Measurements from ENCODE around the gene CBARP. TPM values are rescaled to one million over a fixed set of nuclear protein-coding genes. Genes with fewer than 3 reads are reported as not detected.
A peak's percentile ranks its signal among the peaks of the same experiment; 100 is the strongest.

The CBARP gene
- total and polyA plus RNA-seq, 9 of the 15 experiments (the other 6 are each of a cell fraction or from before 2014, with no cell fraction given) = 0.03 to 8.9 (median 1.2) TPM; not detected in 1

- TF ChIP-seq MNT (conservative IDR thresholded peaks at IDR 0.05) (no peak), ZNF124 (CRISPR knock-in tag; IDR thresholded peaks at IDR 0.05) (0 out of 2 replicates have a peak, but pooled peaks have one; percentile 13), RBM22 (IDR thresholded peaks at IDR 0.05; ENCODE audit: low read depth, low read length, poor library complexity, severe bottlenecking) (peak; percentile 50), XRCC3 (IDR thresholded peaks at IDR 0.05) (no peak), ELF2 (CRISPR knock-in tag; IDR thresholded peaks at IDR 0.05) (no peak), ZNF699 (CRISPR knock-in tag; IDR thresholded peaks at IDR 0.05; ENCODE audit: insufficient replicate concordance) (no peak), PCBP1 (IDR thresholded peaks at IDR 0.05; ENCODE audit: low read depth, low read length, poor library complexity, severe bottlenecking) (peak; percentile 10), ZFP36 (IDR thresholded peaks at IDR 0.05; ENCODE audit: low read depth, low read length, partially characterized antibody) (no peak), STAT5B (CRISPR knock-in tag; IDR thresholded peaks at IDR 0.05) (no peak), HOXB6 (CRISPR knock-in tag; IDR thresholded peaks at IDR 0.05; ENCODE audit: borderline replicate concordance) (no peak), ZSCAN29 (IDR thresholded peaks at IDR 0.05) (no peak), ZNF24 (IDR thresholded peaks at IDR 0.05) (no peak), CXXC5 (CRISPR knock-in tag; IDR thresholded peaks at IDR 0.05) (no peak), CSDE1 (IDR thresholded peaks at IDR 0.05) (no peak), MBD1 (CRISPR knock-in tag; IDR thresholded peaks at IDR 0.05) (no peak), UBTF (IDR thresholded peaks at IDR 0.05; ENCODE audit: borderline replicate concordance in 1 of 2, low read depth in 2 of 2, low read length in 2 of 2) (no peak), TEAD2 (tag; IDR thresholded peaks at IDR 0.05) (no peak), ELF4 (CRISPR knock-in tag; IDR thresholded peaks at IDR 0.05) (no peak), MEIS2 (IDR thresholded peaks at IDR 0.05; ENCODE audit: partially characterized antibody) (no peak), E2F5 (CRISPR knock-in tag; IDR thresholded peaks at IDR 0.05) (no peak), SLC30A9 (CRISPR knock-in tag; IDR thresholded peaks at IDR 0.05) (peak; percentile 9; the same call in 1 of the 2 replicates), FOXA3 (CRISPR knock-in tag; conservative IDR thresholded peaks at IDR 0.05 in 1 of 2, IDR thresholded peaks at IDR 0.05 in 1 of 2) (no peak)
Measured at GRCh38 chr19:1255186-1256161, 17.7 kb upstream of the CBARP start (continued).

Data from K562 (cell line).